Measurements from ENCODE around the gene GFM2. TPM values are rescaled to one million over a fixed set of nuclear protein-coding genes. Genes with fewer than 3 reads are reported as not detected.

GFM2 gene
- polyA plus RNA-seq, 1 donor from 2014 or later = 95.3 TPM

- Histone ChIP-seq H3K27ac (ENCODE audit: low read length) (no peak overlapping the region), H3K27me3 (ENCODE audit: insufficient read depth, low read depth, low read length) (no peaks in the 10 kb centered on the region), H3K36me3 (ENCODE audit: insufficient read depth, low read length) (no peaks in the 10 kb centered on the region), H3K4me2 (ENCODE audit: low read length) (no peak overlapping the region), H3F3A (ENCODE audit: insufficient read depth, low read length, poor library complexity, severe bottlenecking) (no peaks in the 10 kb centered on the region), H2AFZ (ENCODE audit: low read depth, low read length) (no peak overlapping the region), H3K9me2 (ENCODE audit: insufficient read depth, low read length) (no peaks in the 10 kb centered on the region), H3K9ac (ENCODE audit: low read length) (no peak overlapping the region), H4K20me1 (ENCODE audit: insufficient read depth) (no peaks in the 10 kb centered on the region), H3K9me3 (ENCODE audit: low read length) (no peaks in the 10 kb centered on the region), H3K4me3 (ENCODE audit: low read length) (no peak overlapping the region), H3K79me2 (replicated peaks; ENCODE audit: insufficient read depth, low read length) (no peaks in the 10 kb centered on the region)
- TF ChIP-seq MXI1 (conservative IDR thresholded peaks at IDR 0.05; ENCODE audit: poor library complexity, severe bottlenecking) (no peak), TAF1 (IDR thresholded peaks at IDR 0.05; ENCODE audit: low read depth) (no peak), CTCF (IDR thresholded peaks at IDR 0.05; ENCODE audit: poor library complexity, severe bottlenecking) (no peak), EZH2 (IDR thresholded peaks at IDR 0.05; ENCODE audit: borderline replicate concordance, insufficient read depth, low read length, poor library complexity, severe bottlenecking) (no peak), SMC3 (conservative IDR thresholded peaks at IDR 0.05; ENCODE audit: poor library complexity) (no peak), EP300 (conservative IDR thresholded peaks at IDR 0.05; ENCODE audit: poor library complexity, severe bottlenecking) (no peak), RAD21 (conservative IDR thresholded peaks at IDR 0.05) (no peak), POLR2AphosphoS5 (IDR thresholded peaks at IDR 0.05) (no peak), REST (IDR thresholded peaks at IDR 0.05; ENCODE audit: borderline replicate concordance) (no peak)
Observed at GRCh38 chr5:74801941-74802340, 35.0 kb upstream of the GFM2 start.

GRCh38 chr5:74801197-74801596 is 34.3 kb upstream of the GFM2 start:
- H3F3A ChIP-seq (ENCODE audit: insufficient read depth, low read length, poor library complexity, severe bottlenecking) = no peaks in the 10 kb centered on the region
- H3K27ac ChIP-seq (ENCODE audit: low read length) = no peak overlapping the region
- H3K4me2 ChIP-seq (ENCODE audit: low read length) = no peak overlapping the region
- H3K4me3 ChIP-seq (ENCODE audit: low read length) = no peak overlapping the region
- H3K79me2 ChIP-seq (replicated peaks; ENCODE audit: insufficient read depth, low read length) = no peaks in the 10 kb centered on the region
- no peaks in the 10 kb centered on the region for H3K9me3 ChIP-seq (ENCODE audit: low read length)
- no peaks in the 10 kb centered on the region for H4K20me1 ChIP-seq (ENCODE audit: insufficient read depth)
- H3K36me3 ChIP-seq (ENCODE audit: insufficient read depth, low read length) = no peaks in the 10 kb centered on the region
- no peak overlapping the region for H3K9ac ChIP-seq (ENCODE audit: low read length)
- no peaks in the 10 kb centered on the region for H3K27me3 ChIP-seq (ENCODE audit: insufficient read depth, low read depth, low read length)
- TF ChIP-seq EP300 (conservative IDR thresholded peaks at IDR 0.05; ENCODE audit: poor library complexity, severe bottlenecking) (no peak), RAD21 (conservative IDR thresholded peaks at IDR 0.05) (no peak), EZH2 (IDR thresholded peaks at IDR 0.05; ENCODE audit: borderline replicate concordance, insufficient read depth, low read length, poor library complexity, severe bottlenecking) (no peak), MXI1 (conservative IDR thresholded peaks at IDR 0.05; ENCODE audit: poor library complexity, severe bottlenecking) (no peak), TAF1 (IDR thresholded peaks at IDR 0.05; ENCODE audit: low read depth) (no peak), POLR2AphosphoS5 (IDR thresholded peaks at IDR 0.05) (no peak), SMC3 (conservative IDR thresholded peaks at IDR 0.05; ENCODE audit: poor library complexity) (no peak), CTCF (IDR thresholded peaks at IDR 0.05; ENCODE audit: poor library complexity, severe bottlenecking) (no peak), REST (IDR thresholded peaks at IDR 0.05; ENCODE audit: borderline replicate concordance) (no peak)
- no peak overlapping the region for H2AFZ ChIP-seq (ENCODE audit: low read depth, low read length)
- H3K9me2 ChIP-seq (ENCODE audit: insufficient read depth, low read length) = no peaks in the 10 kb centered on the region
